ENCODE data around the gene OMP.

OMP gene

GRCh38 chr11:77104727-77105126 lies 2.1 kb downstream of the OMP start:
- DNase-seq (ENCODE audit: low read depth): no peak

- no peak for DNase-seq (ENCODE audit: low read depth)
Observed at GRCh38 chr11:77106321-77106720, 3.7 kb downstream of the OMP start.

- DNase-seq (ENCODE audit: low read depth): no peak
Observed at GRCh38 chr11:77106759-77107158, 4.1 kb downstream of the OMP start.

GRCh38 chr11:77107950-77108349 lies 5.3 kb downstream of the OMP start:
- peak; percentile 85 for DNase-seq (ENCODE audit: low read depth)

- DNase-seq (ENCODE audit: low read depth): no peak
Observed at GRCh38 chr11:77108436-77108835, 5.8 kb downstream of the OMP start.

GRCh38 chr11:77109236-77110019 lies 6.8 kb downstream of the OMP start:
- no peak for DNase-seq (ENCODE audit: low read depth)

GRCh38 chr11:77110836-77111235 lies 8.2 kb downstream of the OMP start:
- DNase-seq (ENCODE audit: low read depth): no peak

- no peak for DNase-seq (ENCODE audit: low read depth)
Observed at GRCh38 chr11:77111277-77111676, 8.6 kb downstream of the OMP start.

GRCh38 chr11:77111946-77112345 lies 9.3 kb downstream of the OMP start:
- DNase-seq (ENCODE audit: low read depth): no peak

GRCh38 chr11:77112641-77113381 lies 10.2 kb downstream of the OMP start:
- no peak for DNase-seq (ENCODE audit: low read depth)

GRCh38 chr11:77113382-77114088 lies 10.9 kb downstream of the OMP start:
- no peak for DNase-seq (ENCODE audit: low read depth)

GRCh38 chr11:77114089-77114463 lies 11.4 kb downstream of the OMP start:
- DNase-seq (ENCODE audit: low read depth): no peak

- DNase-seq (ENCODE audit: low read depth): no peak
Observed at GRCh38 chr11:77115181-77115611, 12.6 kb downstream of the OMP start.

- no peak for DNase-seq (ENCODE audit: low read depth)
Observed at GRCh38 chr11:77115956-77116355, 13.3 kb downstream of the OMP start.

- no peak for DNase-seq (ENCODE audit: low read depth)
Observed at GRCh38 chr11:77117492-77117891, 14.9 kb downstream of the OMP start.

- no peak for DNase-seq (ENCODE audit: low read depth)
Observed at GRCh38 chr11:77118086-77118485, 15.4 kb downstream of the OMP start.

- DNase-seq (ENCODE audit: low read depth): no peak
Observed at GRCh38 chr11:77118971-77119370, 16.3 kb downstream of the OMP start.

- no peak for DNase-seq (ENCODE audit: low read depth)
Observed at GRCh38 chr11:77119531-77119936, 16.9 kb downstream of the OMP start.

- no peak for DNase-seq (ENCODE audit: low read depth)
Observed at GRCh38 chr11:77120571-77120970, 17.9 kb downstream of the OMP start.

GRCh38 chr11:77121096-77121640 lies 18.5 kb downstream of the OMP start:
- DNase-seq (ENCODE audit: low read depth): no peak

- DNase-seq (ENCODE audit: low read depth): no peak
Observed at GRCh38 chr11:77121876-77122575, 19.4 kb downstream of the OMP start.

Measured in HS-27A (cell line).